Ovary (tissue), 9 donors: ENCODE results near the gene GRK3. TPM values are rescaled to one million over a fixed set of nuclear protein-coding genes. Genes with fewer than 3 reads are reported as not detected.

ENCODE experiments used
- DNase-seq, 5 donors: peaks; one replicate each; pipeline ENCODE4 v3.0.0-alpha.2; 2019 to 2020
- H3K27ac ChIP-seq, 2 donors: fragments of 200-600 bp; one replicate each; pipeline versions ENCODE4 v1.5.1 to v1.8.0; 2019 to 2022
- H3K27me3 ChIP-seq: fragments of 200-600 bp; one replicate; pipeline ENCODE4 v1.8.0; 2022
- H3K36me3 ChIP-seq: fragments of 200-600 bp; sonication (generic); one replicate; pipeline ENCODE4 v1.5.1; 2019
- H3K4me1 ChIP-seq: one replicate; pipeline ENCODE4 v1.8.1; 2013; ENCODE audit warnings: mild to moderate bottlenecking, moderate library complexity; ENCODE audit not compliant: insufficient read depth
- H3K4me3 ChIP-seq: fragments of 200-600 bp; sonication (generic); one replicate; pipeline ENCODE4 v1.5.1; 2017
- H3K9me3 ChIP-seq, 2 donors: fragments of 200-600 bp in 1 of 2; sonication (generic) in 1 of 2; one replicate each; pipeline versions ENCODE4 v1.5.1 to v1.8.1; 2013 to 2019; ENCODE audit warnings: mild to moderate bottlenecking in 1 of 2, moderate library complexity in 1 of 2
- CTCF ChIP-seq, 3 donors: fragments of 450-650 bp in 2 of 3; fragments of 200-600 bp in 1 of 3; IDR thresholded peaks; one replicate each; pipeline versions ENCODE4 v1.5.1 to v1.8.0; 2016 to 2022; ENCODE audit warnings: antibody characterized with exemption in 3 of 3, mild to moderate bottlenecking in 1 of 3
- EP300 ChIP-seq: sonication (generic); formaldehyde crosslinking; IDR thresholded peaks from one replicate; pipeline ENCODE4 v1.6.1; 2017; ENCODE audit warnings: antibody characterized with exemption
- POLR2A ChIP-seq: fragments of 450-650 bp; IDR thresholded peaks from one replicate; pipeline ENCODE4 v1.6.1; 2017; ENCODE audit warnings: antibody characterized with exemption, mild to moderate bottlenecking, moderate library complexity
- WGBS, 3 donors: extraction: QIAGEN DNeasy Blood & Tissue Kit in 1 of 3; methylation state at CpG; one replicate each; pipeline versions ENCODE4 v1.1.5 to v1.1.7; 2013 to 2017; 5-methylcytosine and 5-hydroxymethylcytosine counted together
- intact Hi-C, 4 donors: fragments of 100-400 bp; cut with DNase I; formaldehyde crosslinking; loops; one replicate each; pipeline versions ENCODE4 v1.11.0 to v1.15.1; 2022 to 2023
- polyA plus RNA-seq, 2 donors: library from polyadenylated mRNA; stranded (reverse); fragments of 200-250 nt in 1 of 2; fragments of 350-450 nt in 1 of 2; fragmentation: Illumina TruSeq in 1 of 2; extraction: RNeasy Lipid Tissue Mini Kit (QIAGEN cat#74804) in 1 of 2; gene quantifications; one replicate each; pipeline ENCODE4 v1.2.3, GENCODE V29; 2013 to 2014
- total RNA-seq, 7 donors: library from RNA; depleted of rRNA in 2 of 7; stranded (reverse); fragments of >200 nt in 2 of 7; fragmentation: NEBNext Ultra II Directional in 3 of 7; extraction: Animal tissue kit (Norgen Biotek cat#: 25700) in 3 of 7; gene quantifications; one replicate each; pipeline versions ENCODE4 v1.1.0 to v1.2.4, GENCODE V29; 2016 to 2023
- donor health status: DM: no; HTN: no; CAD: no; lungs with moderate emphysema.
- donor health status: DM: no; HTN: no; CAD: no.
- donor health status: Bipolar disorder and iron deficiency.
- donor health status: DM: yes; HTN: yes; CAD: no.
- donor health status: DM: no; HTN: no; CAD: no.
- donor health status: DM: yes; HTN: yes; CAD: no.

Gene GRK3
- total and polyA plus RNA-seq, 9 donors = 1.0 to 14.8 (median 9.4) TPM

- intact Hi-C loops = no loop called here
- H3K27ac ChIP-seq = no peak overlapping the region
Observed at GRCh38 chr22:25656724-25657123, 92.2 kb downstream of the GRK3 start.

GRCh38 chr22:25658633-25659032 is 94.2 kb downstream of the GRK3 start:
- DNase-seq = peak in 4 of 5 donors; percentile 25 to 47 (median 37)
- no peak overlapping the region for H3K4me3 ChIP-seq
- H3K27me3 ChIP-seq = no peaks in the 10 kb centered on the region
- H3K4me1 ChIP-seq = peaks cover 3% of the 10 kb centered on the region
- H3K36me3 ChIP-seq = no peaks in the 10 kb centered on the region
- TF ChIP-seq POLR2A = no peak
- TF ChIP-seq CTCF (IDR thresholded peaks at IDR 0.05) = no peak
- TF ChIP-seq EP300 = no peak
- no peaks in the 10 kb centered on the region for H3K9me3 ChIP-seq
- intact Hi-C loops = no loop called here
- no peak overlapping the region for H3K27ac ChIP-seq
- 14 to 23% (median 16%) methylated on average over 4 of the region's 4 CpGs for WGBS, 3 donors

More at GRCh38 chr22:25656724-25657123, 92.2 kb downstream of the GRK3 start:
- Histone ChIP-seq H3K9me3 (no peaks in the 10 kb centered on the region), H3K36me3 (no peaks in the 10 kb centered on the region), H3K27me3 (no peaks in the 10 kb centered on the region), H3K4me1 (peaks cover 3% of the 10 kb centered on the region), H3K4me3 (no peak overlapping the region)
- DNase-seq = no peak
- no peak for TF ChIP-seq CTCF (IDR thresholded peaks at IDR 0.05)
- TF ChIP-seq POLR2A = no peak
- TF ChIP-seq EP300 = no peak

- H3K36me3 ChIP-seq = no peaks in the 10 kb centered on the region
- H3K4me3 ChIP-seq = no peak overlapping the region
- no peaks in the 10 kb centered on the region for H3K9me3 ChIP-seq
- no peak for TF ChIP-seq EP300
- no peak for TF ChIP-seq POLR2A
- TF ChIP-seq CTCF (IDR thresholded peaks at IDR 0.05) = no peak
- no peak overlapping the region for H3K27ac ChIP-seq
- H3K4me1 ChIP-seq = peaks cover 3% of the 10 kb centered on the region
- 90 to 94% (median 94%) methylated on average over 2 of the region's 2 CpGs for WGBS, 3 donors
- no peak for DNase-seq
- H3K27me3 ChIP-seq = no peaks in the 10 kb centered on the region
- intact Hi-C loops = no loop called here
Observed at GRCh38 chr22:25659413-25659812, 94.9 kb downstream of the GRK3 start.

GRCh38 chr22:25660336-25660735 is 95.9 kb downstream of the GRK3 start:
- H3K27ac ChIP-seq = no peak overlapping the region
- no peaks in the 10 kb centered on the region for H3K9me3 ChIP-seq
- no peak overlapping the region for H3K4me3 ChIP-seq
- peaks cover 3% of the 10 kb centered on the region for H3K4me1 ChIP-seq
- no peak for TF ChIP-seq CTCF (IDR thresholded peaks at IDR 0.05)
- no peak for TF ChIP-seq POLR2A
- no peak for TF ChIP-seq EP300
- no peak for DNase-seq
- H3K36me3 ChIP-seq = no peaks in the 10 kb centered on the region
- intact Hi-C loops = no loop called here
- H3K27me3 ChIP-seq = no peaks in the 10 kb centered on the region
- WGBS, 3 donors = 86 to 92% (median 89%) methylated on average over 3 of the region's 3 CpGs
